Measurements from ENCODE around the gene TRAK2.

DNA sequence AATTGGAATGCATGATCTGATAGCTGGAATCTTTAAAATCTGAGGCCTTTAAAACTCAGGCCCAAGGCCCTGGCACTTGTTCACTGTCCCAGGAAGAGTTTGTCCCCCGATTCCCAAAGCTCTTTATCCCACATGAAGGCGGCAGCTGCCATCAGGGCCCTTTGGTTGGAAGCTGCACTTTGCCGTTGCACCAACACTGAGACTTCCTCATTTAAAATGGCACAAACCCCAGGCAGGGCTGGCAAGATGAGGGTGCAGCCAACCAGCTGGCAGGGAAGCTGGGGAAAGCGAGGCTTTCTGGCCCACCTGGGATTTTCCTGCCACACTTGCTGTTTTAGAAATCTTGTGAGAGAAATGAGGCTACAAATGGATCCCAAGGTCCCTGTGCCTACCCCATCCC, 100.4 kb downstream of the TRAK2 start:
- TF ChIP-seq, protein P1, sequence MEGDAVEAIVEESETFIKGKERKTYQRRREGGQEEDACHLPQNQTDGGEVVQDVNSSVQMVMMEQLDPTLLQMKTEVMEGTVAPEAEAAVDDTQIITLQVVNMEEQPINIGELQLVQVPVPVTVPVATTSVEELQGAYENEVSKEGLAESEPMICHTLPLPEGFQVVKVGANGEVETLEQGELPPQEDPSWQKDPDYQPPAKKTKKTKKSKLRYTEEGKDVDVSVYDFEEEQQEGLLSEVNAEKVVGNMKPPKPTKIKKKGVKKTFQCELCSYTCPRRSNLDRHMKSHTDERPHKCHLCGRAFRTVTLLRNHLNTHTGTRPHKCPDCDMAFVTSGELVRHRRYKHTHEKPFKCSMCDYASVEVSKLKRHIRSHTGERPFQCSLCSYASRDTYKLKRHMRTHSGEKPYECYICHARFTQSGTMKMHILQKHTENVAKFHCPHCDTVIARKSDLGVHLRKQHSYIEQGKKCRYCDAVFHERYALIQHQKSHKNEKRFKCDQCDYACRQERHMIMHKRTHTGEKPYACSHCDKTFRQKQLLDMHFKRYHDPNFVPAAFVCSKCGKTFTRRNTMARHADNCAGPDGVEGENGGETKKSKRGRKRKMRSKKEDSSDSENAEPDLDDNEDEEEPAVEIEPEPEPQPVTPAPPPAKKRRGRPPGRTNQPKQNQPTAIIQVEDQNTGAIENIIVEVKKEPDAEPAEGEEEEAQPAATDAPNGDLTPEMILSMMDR (conservative IDR thresholded peaks at IDR 0.05; ENCODE audit: low read length), result no peak
- no peak for TF ChIP-seq EZH2phosphoT487 (IDR thresholded peaks at IDR 0.05; ENCODE audit: borderline replicate concordance)

Data from Loucy (cell line).